GM08714 (cell line): ENCODE measurements around the gene ABCF1.

Experiments used
- H3K4me3 ChIP-seq: fragments of 200-500 bp; sonication (Bioruptor generic); 2 replicates; pipeline ENCODE4 v1.5.1; 2014; ENCODE audit warnings: mild to moderate bottlenecking, low read length, inconsistent platforms
- ZNF274 ChIP-seq: IDR thresholded peaks from 2 replicates; pipeline ENCODE4 v1.6.1; 2012; ENCODE audit warnings: mild to moderate bottlenecking, low read depth, low read length

ABCF1 gene

DNA sequence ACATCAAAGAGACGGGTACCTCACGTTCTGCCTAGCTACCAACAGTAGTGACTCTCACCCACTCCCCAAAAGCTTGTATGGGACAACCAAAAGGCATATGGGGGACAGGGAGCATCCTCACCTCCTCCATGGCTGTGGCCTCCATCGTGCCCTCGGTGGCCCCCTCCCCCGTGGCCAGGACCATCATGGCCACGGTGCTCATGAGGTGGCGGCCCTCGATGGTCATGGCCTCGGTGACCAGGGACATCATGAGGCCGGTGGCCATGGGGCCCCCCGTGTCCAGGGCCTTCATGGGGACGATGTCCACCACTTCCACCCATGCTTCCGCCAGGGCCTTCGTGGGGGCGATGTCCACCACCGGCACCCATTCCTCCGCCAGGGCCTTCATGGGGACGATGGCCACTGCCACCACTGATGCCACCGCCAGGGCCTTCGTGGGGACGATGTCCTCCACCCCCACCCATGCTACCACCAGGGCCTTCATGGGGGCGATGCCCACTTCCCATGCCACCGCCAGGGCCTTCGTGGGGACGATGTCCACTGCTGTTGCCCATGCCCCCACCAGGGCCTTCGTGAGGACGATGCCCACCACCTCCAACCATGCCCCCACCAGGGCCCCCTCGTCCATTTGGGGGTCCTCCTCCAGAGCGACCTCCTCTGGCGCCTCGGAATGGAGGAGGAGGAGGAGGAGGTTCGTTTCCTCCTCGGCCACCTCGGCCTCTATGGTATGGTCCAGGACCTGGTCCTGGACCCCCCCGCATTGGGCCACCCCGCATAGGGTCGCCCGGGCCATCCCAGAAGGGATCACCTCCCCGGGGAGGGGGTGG, 30.8 kb downstream of the ABCF1 start:
- H3K4me3 ChIP-seq, result no peak overlapping the region
- no peak for TF ChIP-seq ZNF274

DNA sequence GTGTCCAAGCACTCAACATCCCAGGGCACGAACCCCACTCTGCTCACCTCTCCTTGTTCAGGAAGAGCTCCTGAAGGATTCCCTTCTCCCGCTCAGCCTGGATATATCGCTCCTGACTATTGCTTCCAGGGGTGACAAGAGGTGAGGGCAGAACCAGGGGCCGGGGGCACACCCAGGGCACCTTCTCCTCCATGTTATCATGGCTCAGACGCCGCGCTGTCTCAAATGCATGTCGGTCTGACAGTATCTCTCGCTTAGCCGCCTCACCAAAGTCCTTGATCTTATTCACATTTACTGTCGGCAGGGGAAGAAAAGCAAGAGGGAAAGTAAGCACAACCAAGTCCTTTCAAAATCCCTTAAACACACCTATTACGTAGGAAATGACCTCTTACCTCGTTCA, 32.7 kb downstream of the ABCF1 start:
- TF ChIP-seq ZNF274, result no peak
- H3K4me3 ChIP-seq, result no peak overlapping the region

DNA sequence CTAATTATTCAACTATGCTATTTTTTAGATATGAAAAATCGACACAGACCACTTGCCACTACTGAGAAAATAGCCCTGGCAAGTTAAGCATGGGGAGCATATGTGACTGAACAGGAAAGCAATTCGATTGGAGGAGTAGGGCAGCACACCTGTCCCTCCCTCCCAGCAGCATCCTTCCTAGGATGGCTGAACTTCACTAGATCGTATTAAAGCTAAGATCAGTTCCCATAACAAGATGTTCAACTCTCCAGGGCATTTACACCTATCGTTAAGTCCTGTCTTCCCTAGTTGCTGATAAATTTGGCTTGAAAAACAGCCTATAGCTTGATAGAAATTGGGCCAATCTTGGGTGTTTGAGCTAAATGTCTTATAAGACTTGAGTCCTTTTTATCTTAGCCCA, 38.8 kb downstream of the ABCF1 start:
- TF ChIP-seq ZNF274, result no peak
- no peak overlapping the region for H3K4me3 ChIP-seq

DNA sequence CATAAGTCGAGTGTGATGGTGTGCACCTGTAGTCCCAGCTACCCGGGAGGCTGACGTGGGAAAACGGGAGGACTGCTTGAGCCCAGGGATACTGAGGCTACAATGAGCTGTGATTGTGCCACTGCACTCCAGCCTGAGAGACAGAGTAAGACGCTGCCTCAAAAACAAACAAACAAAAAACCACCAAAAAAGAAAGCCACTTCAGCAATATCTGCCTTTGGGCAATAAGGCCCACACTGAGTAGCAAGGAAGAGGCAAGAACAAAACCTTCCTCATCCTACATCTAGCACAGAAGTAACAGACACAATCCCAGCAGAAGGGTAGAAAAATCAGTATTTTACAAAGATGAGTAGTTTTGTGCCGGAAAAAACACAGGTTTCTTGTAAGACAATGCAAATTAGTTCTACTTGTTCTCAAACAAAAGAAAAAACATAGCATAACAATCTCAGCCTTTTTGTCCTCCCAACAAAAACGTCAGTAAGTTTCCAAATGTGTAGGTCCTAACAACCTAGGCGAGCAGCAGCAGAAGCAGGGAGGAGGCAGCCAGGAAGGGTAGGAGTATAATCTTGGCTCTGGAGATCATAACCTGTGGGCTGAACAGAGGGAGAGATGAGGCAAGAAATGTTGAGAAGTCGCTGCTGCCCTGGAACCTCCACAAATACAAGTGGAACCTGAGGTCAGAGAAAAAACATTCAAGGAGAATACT, 40.1 kb downstream of the ABCF1 start:
- no peak overlapping the region for H3K4me3 ChIP-seq
- no peak for TF ChIP-seq ZNF274

DNA sequence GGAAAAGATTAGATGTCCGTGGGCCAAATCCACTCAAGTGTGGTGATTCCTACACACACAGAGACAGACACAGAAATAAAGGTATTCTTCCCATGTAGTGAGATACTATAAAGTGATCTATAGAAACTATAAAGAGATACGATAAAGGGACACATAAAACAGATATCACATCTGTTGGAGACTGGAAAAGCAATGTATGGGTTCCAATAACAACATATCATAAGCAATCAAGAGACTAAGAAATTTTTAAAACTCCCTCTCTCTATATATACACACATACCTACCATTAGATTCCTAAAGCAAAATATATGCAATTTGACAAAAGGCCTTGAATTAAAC, 40.6 kb downstream of the ABCF1 start:
- no peak for TF ChIP-seq ZNF274

DNA sequence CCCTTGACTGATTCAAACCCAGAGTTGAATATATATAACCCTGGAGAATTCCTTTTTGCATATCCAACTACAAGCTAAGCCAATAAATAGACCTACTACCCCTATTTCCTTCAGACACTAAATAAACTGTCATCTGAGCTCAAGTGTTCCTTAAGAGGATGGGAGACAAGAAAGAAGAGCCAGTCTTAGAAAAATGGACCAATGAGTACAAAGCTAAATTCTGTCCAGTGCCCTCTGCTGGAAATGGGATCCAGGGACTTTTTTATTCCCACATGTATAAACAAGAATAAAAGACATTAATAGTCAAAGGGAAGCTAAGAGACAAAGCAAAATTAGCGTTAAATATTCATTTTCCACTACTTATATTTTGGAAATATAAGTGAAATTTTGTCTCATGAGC, 41.0 kb downstream of the ABCF1 start:
- no peak for TF ChIP-seq ZNF274
- H3K4me3 ChIP-seq, result no peak overlapping the region

More for the DNA sequence above, 40.6 kb downstream of the ABCF1 start:
- H3K4me3 ChIP-seq, result no peak overlapping the region

DNA sequence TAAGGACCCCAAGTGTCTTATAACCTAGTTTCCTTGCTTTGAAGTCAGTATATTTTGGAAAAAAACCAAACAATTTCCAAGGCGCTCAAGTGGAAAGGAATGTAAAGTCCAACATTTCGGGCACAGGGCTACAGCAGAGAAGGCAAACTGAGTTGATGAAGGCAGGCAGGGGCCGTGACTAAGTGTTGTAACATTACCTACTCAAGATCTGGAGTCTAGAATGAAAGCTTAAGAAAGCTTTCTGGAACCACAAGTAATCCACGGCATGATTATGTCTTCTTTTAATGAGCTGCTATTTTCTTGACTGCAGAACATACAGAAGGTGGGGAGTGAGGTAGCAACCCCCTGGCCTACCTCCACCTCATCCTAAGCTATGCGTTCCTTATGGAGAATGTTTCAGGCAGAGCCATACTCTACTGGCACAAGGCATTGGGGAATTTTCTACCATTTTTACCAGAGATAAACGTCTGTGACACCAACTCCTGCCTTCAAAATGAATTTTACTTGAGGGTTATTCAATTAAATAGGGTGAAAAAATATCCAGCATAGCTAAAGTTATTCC, 41.5 kb downstream of the ABCF1 start:
- TF ChIP-seq ZNF274, result no peak
- no peak overlapping the region for H3K4me3 ChIP-seq

DNA sequence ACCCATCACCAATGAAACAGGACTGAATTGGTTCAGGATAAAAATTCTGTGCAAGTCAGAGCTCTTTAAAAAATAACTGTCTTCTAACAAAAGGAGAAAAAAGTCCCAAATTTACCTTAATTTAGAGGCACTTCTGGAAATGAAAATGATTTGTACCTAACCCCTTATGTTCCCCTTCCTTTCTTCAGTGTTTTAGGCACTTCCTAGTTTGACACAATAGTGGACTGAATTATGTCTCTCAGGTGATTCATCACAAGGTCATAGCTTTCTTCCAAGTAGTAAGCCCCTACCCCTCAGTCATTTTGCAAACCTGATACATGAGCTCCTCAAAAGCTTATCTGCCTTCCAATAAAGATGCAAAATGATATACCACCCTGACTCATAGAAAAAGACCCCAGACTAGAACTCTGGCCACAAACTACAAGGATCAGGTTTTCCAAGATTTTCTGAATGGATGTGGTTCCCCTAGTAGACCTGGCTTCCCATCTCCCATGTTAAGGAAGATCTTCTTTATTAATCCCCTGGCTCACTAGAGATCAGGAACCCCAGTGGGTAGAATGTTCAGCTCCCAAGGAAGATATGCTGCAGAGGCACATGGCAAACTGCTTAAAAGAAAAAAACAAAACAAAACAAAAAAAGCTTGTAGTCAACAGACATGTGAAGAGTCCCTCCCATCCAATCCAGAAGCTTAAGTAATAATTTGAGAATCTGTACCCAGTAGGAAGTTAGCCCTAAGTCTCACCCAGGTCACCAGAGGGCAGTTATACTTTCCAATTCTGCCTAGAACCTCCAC, 42.2 kb downstream of the ABCF1 start:
- H3K4me3 ChIP-seq, result no peak overlapping the region
- TF ChIP-seq ZNF274, result no peak

DNA sequence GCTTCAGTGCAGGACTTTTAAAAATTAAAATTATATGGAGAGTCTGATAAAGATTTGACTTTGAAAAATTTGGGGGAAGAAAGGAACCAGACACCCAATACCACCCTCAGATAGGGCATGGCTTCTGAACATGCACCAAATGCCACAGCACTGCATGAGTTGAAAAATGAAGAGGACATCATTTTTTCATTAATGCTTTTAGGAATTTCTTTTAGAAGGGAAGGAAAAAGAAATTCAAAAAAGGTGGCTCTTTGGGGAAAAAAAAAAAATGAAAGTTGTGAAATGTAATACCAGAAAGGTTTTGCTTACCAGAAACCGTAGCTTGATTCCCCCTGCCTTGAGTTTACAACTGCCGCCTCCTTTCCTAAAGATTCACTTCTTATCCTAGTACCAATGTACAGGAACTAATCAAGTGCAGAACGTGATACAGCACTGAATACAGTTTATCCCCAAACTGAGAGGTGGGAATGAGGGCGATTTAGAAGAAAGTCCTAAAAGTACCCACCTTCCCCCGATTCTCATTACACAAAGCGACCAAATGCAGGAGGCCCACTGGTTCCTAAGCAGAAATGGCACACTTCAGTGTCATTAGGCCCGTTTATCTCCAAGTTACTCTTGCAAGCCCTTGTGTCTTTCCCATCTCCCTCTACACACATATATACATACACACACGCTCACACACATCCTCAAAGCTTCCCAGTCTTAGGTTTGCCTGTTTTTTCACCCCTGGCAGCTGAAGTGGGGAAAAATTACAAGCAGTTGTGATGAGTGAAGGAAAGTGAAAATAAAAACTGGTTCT, 43.0 kb downstream of the ABCF1 start:
- H3K4me3 ChIP-seq, result peak overlapping the region; percentile 95

DNA sequence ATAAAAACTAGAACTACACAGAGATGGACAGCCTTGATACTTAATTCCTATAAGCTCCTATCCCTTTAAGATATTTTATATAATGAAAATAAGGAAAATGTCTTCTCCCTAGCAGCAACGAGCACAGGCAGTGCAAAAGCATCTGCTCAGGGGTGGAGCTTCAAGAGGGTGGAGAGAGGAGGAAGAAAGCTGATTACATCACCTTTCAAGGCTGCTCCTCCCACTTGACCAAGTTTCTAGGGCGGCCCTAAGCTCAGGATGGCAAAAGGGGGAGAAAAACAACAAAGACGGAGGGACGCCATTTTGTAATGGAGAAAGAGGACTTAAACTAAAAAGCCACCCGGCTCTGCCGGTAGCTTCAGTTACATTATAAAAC, 43.6 kb downstream of the ABCF1 start:
- H3K4me3 ChIP-seq, result peak overlapping the region; percentile 95
- TF ChIP-seq ZNF274, result no peak

More for the DNA sequence above, 43.0 kb downstream of the ABCF1 start:
- no peak for TF ChIP-seq ZNF274

DNA sequence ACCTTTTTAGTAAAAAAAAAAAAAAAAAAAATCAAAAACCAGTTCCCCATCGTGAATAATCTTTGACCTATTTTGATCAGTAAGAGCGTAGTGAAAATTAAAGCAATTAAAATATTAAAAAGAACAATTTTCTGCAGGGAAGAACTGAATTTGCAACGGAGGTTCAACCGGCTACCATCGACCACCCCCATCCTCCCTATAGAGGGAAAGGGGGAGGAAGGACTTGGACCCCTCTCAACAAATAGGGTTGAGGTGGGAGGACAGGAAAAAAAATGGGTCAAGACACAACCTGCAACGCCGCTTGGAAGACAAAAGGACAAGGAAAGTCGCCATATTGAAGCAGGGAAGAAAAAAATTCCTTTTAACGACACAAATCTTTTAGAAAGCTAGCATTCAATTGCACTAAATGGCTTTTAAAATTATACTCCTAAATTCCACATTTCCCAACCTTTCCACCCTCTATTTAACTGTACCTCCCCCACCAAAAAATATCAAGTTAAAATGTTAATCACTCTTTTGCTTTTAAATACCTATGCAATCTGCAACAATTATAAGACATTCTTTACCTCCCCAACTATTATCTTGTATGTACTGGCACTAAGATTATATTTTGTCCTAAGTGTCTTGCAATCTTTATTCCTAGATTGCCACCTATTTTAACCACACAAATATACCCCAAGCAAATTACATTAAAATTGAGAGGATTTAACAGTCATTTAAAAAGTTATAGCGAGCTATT, 44.1 kb downstream of the ABCF1 start:
- peak overlapping the region; percentile 95 for H3K4me3 ChIP-seq
- no peak for TF ChIP-seq ZNF274

DNA sequence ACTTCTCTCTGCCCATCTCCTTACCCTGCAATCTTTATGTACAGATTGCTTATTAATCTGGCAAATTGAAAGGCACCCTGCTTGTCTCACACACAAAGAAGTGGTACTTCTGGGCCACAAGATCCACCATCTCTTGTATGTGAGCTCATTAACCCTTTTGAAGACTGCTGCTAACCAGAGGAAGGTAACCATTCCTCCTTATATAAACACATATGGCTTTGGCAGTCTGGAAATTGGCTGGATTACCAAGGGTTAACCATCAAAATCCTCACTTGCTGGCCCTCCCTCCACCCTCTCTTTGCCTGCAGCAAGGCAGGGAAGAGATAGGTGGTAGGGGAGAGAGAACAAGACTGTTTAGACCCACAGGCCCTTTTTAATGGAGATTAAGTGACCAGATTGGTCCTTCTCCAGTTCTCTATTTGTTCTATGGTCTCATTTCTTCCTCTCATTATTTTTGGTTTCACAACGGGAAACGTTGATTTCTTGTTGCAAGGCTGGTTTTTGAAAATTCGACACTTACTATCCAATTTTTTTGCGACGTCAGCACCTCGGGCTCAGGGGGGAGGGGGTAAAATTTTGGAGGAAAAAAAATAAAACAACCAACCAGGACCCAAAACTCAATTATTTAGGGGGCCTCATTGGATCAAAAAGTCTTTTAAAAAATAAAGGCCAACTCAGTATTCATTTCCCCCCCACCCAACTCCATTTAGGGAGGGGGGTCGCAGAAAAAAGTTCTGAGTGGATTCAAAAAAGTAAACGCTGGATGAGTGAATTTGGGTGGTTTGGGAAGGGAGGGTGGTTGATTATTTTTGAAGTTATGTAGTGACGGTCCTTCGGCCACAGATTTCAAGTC, 44.9 kb downstream of the ABCF1 start:
- no peak for TF ChIP-seq ZNF274
- peak overlapping the region; percentile 95 for H3K4me3 ChIP-seq
